Panc1 (cell line): Measurements from ENCODE around the gene DNAJB4. TPM values are rescaled to one million over a fixed set of nuclear protein-coding genes. Genes with fewer than 3 reads are reported as not detected.

ENCODE experiments used
- ATAC-seq: fragments of 200-7000 bp; cut with Tn5 transposase; 2 replicates; pipeline ENCODE4 v1.9.1; 2020; ENCODE audit warnings: mild to moderate bottlenecking, moderate library complexity
- BruUV-seq: library from RNA; stranded (reverse); fragments of 400-500 nt; replicated peaks from 2 replicates; lab custom pipeline; 2021; lab: Mats Ljungman, UMichigan
- CTCF ChIA-PET: fragments of 300-600 bp; sonication (Branson Sonifier 250); formaldehyde crosslinking; loops from one replicate; lab custom pipeline; 2022; ENCODE audit warnings: antibody characterized with exemption; lab: Charles Lee
- POLR2A ChIA-PET: fragments of 300-600 bp; sonication (Branson Sonifier 250); formaldehyde crosslinking; loops from one replicate; lab custom pipeline; 2022; ENCODE audit warnings: antibody characterized with exemption; lab: Charles Lee
- DNase-seq: peaks from one replicate; pipeline ENCODE4 v3.0.0-alpha.2; 2010; ENCODE audit warnings: low read depth, low spot score
- H3K27ac ChIP-seq: 2 replicates; pipeline ENCODE4 v1.5.1; 2011; ENCODE audit warnings: mild to moderate bottlenecking, low read length, inconsistent platforms
- H3K27me3 ChIP-seq: fragments of 200-500 bp; sonication (Bioruptor generic); 2 replicates; pipeline ENCODE4 v1.6.0; 2014; ENCODE audit warnings: low read length, inconsistent platforms; ENCODE audit not compliant: control insufficient read depth, insufficient read depth
- H3K36me3 ChIP-seq: fragments of 200-500 bp; sonication (Bioruptor generic); 2 replicates; pipeline ENCODE4 v1.5.1; 2014; ENCODE audit warnings: inconsistent platforms, mild to moderate bottlenecking, low read length, moderate library complexity; ENCODE audit not compliant: control insufficient read depth, insufficient read depth
- H3K4me1 ChIP-seq: 2 replicates; pipeline ENCODE4 v1.5.1; 2011; ENCODE audit warnings: inconsistent platforms, mild to moderate bottlenecking, low read length, moderate library complexity; ENCODE audit not compliant: control insufficient read depth, insufficient read depth
- H3K4me3 ChIP-seq, 2 experiments: 2 replicates each; pipeline ENCODE4 v1.5.1; 2011 to 2012; ENCODE audit warnings: low read depth in 2 of 2, low read length in 2 of 2, mild to moderate bottlenecking in 2 of 2, inconsistent platforms in 1 of 2, moderate library complexity in 1 of 2
- H3K9me3 ChIP-seq: fragments of 200-500 bp; sonication (Bioruptor generic); 2 replicates; pipeline ENCODE4 v1.5.1; 2014; ENCODE audit warnings: low read depth, mild to moderate bottlenecking, inconsistent platforms, low read length, moderate library complexity; ENCODE audit not compliant: control insufficient read depth, insufficient read depth
- POLR2AphosphoS5 ChIP-seq: IDR thresholded peaks from 2 replicates; pipeline ENCODE4 v1.6.1; 2012; ENCODE audit warnings: mild to moderate bottlenecking, low read depth, low read length, moderate library complexity
- REST ChIP-seq, 2 experiments: IDR thresholded peaks; 2 replicates each; pipeline ENCODE4 v1.6.1; 2011 to 2012; ENCODE audit warnings: low read depth in 2 of 2, control low read depth in 1 of 2, low read length in 1 of 2, mild to moderate bottlenecking in 1 of 2, moderate library complexity in 1 of 2; ENCODE audit not compliant: insufficient read depth in 1 of 2
- SIN3A ChIP-seq: IDR thresholded peaks from 2 replicates; pipeline ENCODE4 v1.6.1; 2012; ENCODE audit warnings: low read depth, mild to moderate bottlenecking, low read length, moderate library complexity, borderline replicate concordance; ENCODE audit not compliant: insufficient read depth
- TCF7L2 ChIP-seq: IDR thresholded peaks from 2 replicates; pipeline ENCODE4 v1.6.1; 2011; ENCODE audit warnings: mild to moderate bottlenecking, low read depth, low read length, inconsistent platforms
- in situ Hi-C: cut with HindIII; loops from 2 replicates; pipeline ENCODE4 v1.10.0; 2016; ENCODE audit warnings: low sequenced_read_pairs, low pct_unique_long_range_greater_than_20kb
- intact Hi-C: fragments of 100-400 bp; cut with micrococcal nuclease; formaldehyde crosslinking; loops from one replicate; pipeline ENCODE4 v1.10.0; 2022; ENCODE audit not compliant: unreplicated experiment
- total RNA-seq: library from RNA; stranded (reverse); gene quantifications from one replicate; pipeline ENCODE4 v1.2.1, GENCODE V29; 2021; ENCODE audit not compliant: unreplicated experiment
- TF ChIP-seq, protein P1 (sequence below): fragments of 450-650 bp; IDR thresholded peaks from 2 replicates; pipeline ENCODE4 v1.5.1; 2017; ENCODE audit warnings: mild to moderate bottlenecking

DNAJB4 gene
- total RNA-seq, 1 experiment from 2014 or later = 14.9 TPM

DNA sequence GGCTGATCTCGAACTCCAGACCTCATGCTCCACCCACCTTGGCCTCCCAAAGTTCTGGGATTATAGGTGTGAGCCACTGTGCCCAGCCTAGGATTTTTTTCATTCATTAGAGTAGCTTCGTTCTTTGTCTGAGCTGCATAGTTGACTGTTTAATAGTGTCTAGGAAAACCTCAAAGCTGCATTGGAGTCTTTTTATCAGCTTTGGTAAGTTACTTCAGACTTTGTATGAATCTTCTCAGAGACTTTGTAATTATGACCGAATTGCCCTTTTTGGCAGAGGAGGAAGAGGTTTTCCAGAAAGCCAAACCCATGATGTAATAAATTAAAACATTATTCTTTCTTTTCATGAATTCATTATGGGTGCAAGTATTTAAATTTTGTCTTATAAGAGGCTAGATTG, 5.1 kb downstream of the DNAJB4 start:
- Histone ChIP-seq H3K27ac (no peak overlapping the region), H3K4me1 (peaks cover 6% of the 10 kb centered on the region), H3K4me3 (no peak overlapping the region), H3K36me3 (no peaks in the 10 kb centered on the region; the same call in 1 of the 2 replicates), H3K27me3 (no peaks in the 10 kb centered on the region), H3K9me3 (no peaks in the 10 kb centered on the region)
- TF ChIP-seq SIN3A = no peak
- TF ChIP-seq TCF7L2 = no peak
- TF ChIP-seq REST (IDR thresholded peaks at IDR 0.05; ENCODE audit: insufficient read depth in 1 of 2, low read depth in 2 of 2, low read length in 1 of 2) = no peak
- no peak for TF ChIP-seq POLR2AphosphoS5
- TF ChIP-seq, protein P1, sequence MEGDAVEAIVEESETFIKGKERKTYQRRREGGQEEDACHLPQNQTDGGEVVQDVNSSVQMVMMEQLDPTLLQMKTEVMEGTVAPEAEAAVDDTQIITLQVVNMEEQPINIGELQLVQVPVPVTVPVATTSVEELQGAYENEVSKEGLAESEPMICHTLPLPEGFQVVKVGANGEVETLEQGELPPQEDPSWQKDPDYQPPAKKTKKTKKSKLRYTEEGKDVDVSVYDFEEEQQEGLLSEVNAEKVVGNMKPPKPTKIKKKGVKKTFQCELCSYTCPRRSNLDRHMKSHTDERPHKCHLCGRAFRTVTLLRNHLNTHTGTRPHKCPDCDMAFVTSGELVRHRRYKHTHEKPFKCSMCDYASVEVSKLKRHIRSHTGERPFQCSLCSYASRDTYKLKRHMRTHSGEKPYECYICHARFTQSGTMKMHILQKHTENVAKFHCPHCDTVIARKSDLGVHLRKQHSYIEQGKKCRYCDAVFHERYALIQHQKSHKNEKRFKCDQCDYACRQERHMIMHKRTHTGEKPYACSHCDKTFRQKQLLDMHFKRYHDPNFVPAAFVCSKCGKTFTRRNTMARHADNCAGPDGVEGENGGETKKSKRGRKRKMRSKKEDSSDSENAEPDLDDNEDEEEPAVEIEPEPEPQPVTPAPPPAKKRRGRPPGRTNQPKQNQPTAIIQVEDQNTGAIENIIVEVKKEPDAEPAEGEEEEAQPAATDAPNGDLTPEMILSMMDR = no peak
- CTCF ChIA-PET = no interaction called here
- DNase-seq (no peak), ATAC-seq (no peak)
- intact Hi-C loops = loop anchor here (10.0 kb wide), 1 partner anchor 95 kb away; no protein-coding TSS in a partner anchor
- POLR2A ChIA-PET = no interaction called here
- BruUV-seq = no TSS peak
- in situ Hi-C loops = no loop called here

- Histone ChIP-seq H3K27ac (no peak overlapping the region), H3K4me3 (no peak overlapping the region), H3K9me3 (no peaks in the 10 kb centered on the region), H3K27me3 (no peaks in the 10 kb centered on the region), H3K4me1 (peaks cover 5% of the 10 kb centered on the region), H3K36me3 (no peaks in the 10 kb centered on the region; the same call in 1 of the 2 replicates)
- intact Hi-C loops = no loop called here
- CTCF ChIA-PET = no interaction called here
- POLR2A ChIA-PET = no interaction called here
- ATAC-seq = no peak
- in situ Hi-C loops = no loop called here
- TF ChIP-seq SIN3A (no peak), TCF7L2 (no peak), REST (IDR thresholded peaks at IDR 0.05; ENCODE audit: insufficient read depth in 1 of 2, low read depth in 2 of 2, low read length in 1 of 2) (no peak), POLR2AphosphoS5 (no peak)
- TF ChIP-seq, protein P1 = no peak
- no peak for DNase-seq
- no TSS peak for BruUV-seq
Measured at GRCh38 chr1:78011050-78011449, 6.3 kb downstream of the DNAJB4 start.
